NCI-H1092 treated with DMSO at 0.1 percent for 48 hours (cell line): ENCODE measurements around the gene IL17RE.
"Not testable (repeated sequence)": the region's sequence is repeated elsewhere in the genome, so short reads cannot be mapped to it uniquely, and the experiment has no call there.

Source experiments
- DNase-seq: peaks from one replicate; lab custom pipeline; 2025; lab: John Stamatoyannopoulos, UW

Gene IL17RE, protein sequence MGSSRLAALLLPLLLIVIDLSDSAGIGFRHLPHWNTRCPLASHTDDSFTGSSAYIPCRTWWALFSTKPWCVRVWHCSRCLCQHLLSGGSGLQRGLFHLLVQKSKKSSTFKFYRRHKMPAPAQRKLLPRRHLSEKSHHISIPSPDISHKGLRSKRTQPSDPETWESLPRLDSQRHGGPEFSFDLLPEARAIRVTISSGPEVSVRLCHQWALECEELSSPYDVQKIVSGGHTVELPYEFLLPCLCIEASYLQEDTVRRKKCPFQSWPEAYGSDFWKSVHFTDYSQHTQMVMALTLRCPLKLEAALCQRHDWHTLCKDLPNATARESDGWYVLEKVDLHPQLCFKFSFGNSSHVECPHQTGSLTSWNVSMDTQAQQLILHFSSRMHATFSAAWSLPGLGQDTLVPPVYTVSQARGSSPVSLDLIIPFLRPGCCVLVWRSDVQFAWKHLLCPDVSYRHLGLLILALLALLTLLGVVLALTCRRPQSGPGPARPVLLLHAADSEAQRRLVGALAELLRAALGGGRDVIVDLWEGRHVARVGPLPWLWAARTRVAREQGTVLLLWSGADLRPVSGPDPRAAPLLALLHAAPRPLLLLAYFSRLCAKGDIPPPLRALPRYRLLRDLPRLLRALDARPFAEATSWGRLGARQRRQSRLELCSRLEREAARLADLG

GRCh38 chr3:9902372-9903237 is at the start of gene IL17RE:
Gene IL17RE (plus strand): TSS chr3:9902848. CDS start chr3:9902933, 85 bp downstream.
- DNase-seq = no peak

DNA sequence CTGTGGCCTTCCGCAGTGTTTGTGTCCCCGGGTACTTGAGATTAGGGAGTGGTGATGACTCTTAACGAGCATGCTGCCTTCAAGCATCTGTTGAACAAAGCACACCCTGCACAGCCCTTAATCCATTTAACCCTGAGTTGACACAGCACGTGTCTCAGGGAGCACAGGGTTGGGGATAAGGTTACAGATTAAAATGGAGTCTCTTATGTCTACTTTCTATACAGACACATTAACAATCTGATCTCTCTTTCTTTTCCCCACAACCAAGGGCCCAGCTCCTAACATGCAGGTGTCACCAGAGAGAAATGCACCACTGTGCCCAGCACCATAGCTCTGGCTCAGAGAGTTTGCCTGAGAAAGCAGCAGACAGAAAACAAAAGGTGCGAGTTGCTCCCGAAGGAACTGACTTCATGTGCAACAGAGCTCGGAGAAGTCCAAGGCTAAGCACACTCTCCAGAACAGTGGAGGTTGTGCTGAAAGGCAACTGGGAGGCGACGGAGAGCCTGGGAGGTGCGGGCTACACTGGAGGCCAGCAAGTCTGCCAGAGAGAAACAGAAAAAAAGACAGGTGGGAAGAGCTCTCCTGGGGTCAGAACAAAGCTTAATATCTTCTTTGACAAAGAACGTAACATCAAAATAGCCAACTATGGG is 48.2 kb upstream of the IL17RE start:
- not testable (repeated sequence) for DNase-seq

- DNase-seq = no peak
Measured at GRCh38 chr3:9855594-9855993, 47.1 kb upstream of the IL17RE start.

DNA sequence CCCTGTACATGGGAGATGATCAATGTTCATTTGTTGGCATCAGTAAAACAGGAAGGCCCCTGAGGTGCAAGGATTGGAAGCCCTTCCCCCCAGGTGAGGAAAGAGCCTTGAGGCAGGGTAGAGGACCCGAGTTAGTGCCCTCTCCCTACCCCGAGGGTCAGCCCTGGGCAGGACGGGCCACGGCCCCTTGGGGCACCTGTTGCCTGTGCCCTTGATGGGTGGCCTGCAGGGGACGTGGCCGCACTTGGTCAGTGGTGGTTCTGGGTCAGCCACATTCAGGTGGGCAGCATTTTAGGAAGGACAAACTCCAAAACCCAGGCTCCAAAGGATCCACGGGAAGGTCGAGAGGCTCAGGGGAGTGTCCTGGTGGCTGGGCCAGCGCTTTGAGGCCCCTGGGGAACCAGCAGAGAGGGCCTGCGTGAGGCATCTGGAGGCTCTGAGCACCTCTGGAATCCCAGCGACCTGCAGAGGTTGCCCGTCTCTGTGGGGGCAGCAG is 43.1 kb upstream of the IL17RE start:
- no peak for DNase-seq

GRCh38 chr3:9861201-9861600 is 41.4 kb upstream of the IL17RE start:
- no peak for DNase-seq

GRCh38 chr3:9861626-9862130 is 41.0 kb upstream of the IL17RE start:
- no peak for DNase-seq

GRCh38 chr3:9862391-9863057 is 40.1 kb upstream of the IL17RE start:
- DNase-seq = no peak

DNA sequence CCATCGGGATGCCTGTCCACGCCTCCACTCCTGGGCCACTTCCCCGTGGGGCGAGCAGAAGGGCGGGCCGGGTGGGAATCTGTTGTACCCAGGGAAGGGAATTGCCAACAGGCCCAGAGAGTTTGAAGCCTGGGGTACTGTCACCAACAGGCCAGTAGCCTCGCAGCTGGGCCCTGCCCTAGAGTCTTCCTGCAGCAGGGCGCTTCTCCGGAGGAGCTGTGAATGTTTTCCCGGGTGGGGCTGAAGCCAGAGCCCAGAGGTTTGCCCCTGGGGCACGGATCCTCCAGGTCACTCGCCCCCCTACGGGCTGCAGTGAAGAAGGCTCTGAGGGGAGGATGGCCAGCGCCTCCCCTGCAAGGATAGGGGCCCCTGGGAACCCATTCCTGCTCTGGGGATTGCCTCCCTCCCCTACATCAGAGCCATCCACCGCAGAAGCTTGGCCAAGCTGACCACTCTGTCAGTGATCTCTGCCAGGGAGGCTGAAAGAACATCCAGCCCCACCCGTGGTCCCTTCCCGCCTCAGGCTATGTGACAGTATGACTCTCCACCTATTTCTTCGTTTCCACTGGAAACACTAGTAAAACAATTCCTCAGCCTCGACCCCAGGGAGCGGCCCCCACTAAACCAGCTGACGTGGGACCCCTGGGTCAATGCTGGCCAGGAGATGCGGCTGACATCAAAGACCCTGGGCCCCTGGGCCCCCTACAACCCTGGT is 39.4 kb upstream of the IL17RE start:
- no peak for DNase-seq

GRCh38 chr3:9864200-9864927 is 38.3 kb upstream of the IL17RE start:
- peak; percentile 80 for DNase-seq

GRCh38 chr3:9865125-9865637 is 37.5 kb upstream of the IL17RE start:
- not testable (repeated sequence) for DNase-seq

GRCh38 chr3:9866639-9867038 is 36.0 kb upstream of the IL17RE start:
- no peak for DNase-seq

GRCh38 chr3:9867106-9867505 is 35.5 kb upstream of the IL17RE start:
- DNase-seq = no peak

DNA sequence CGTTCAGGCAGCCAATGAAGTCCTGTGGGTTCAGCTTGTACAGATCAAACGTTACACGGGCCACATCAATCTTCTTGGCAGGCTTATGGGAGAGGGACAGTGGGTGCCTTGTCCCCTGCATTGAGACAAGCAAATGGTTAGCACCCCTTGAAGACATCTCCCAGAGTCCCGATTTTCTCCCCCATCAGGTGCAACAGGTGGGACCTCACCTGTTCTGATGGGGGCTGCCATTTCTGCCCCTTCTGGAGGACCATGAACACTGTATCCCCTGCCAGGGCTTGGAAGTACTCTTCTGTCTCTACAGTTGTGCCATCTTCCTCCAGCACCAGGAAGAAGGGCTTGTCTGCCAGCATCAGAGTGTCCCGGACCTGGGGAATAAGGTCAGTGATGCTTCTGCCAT is 32.7 kb upstream of the IL17RE start:
- no peak for DNase-seq

- DNase-seq = no peak
Measured at GRCh38 chr3:9870978-9871377, 31.7 kb upstream of the IL17RE start.

DNA sequence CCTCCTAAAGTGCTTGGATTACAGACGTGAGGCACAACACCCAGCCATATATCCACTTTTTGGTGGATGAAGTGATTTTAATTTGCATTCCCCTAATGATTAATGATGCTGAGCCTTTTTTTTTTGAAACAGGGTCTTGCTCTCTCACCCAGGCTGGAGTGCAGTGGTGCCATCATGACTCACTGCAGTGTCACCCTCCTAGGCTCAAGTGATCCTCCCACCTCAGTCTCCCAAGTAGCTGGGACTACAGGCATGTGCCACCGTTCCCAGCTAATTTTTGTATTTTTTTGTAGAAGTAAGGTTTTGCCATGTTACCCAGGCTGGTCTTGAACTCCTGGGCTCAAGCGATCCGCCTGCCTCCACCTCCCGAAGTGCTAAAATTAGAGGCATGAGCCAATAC is 30.6 kb upstream of the IL17RE start:
- not testable (repeated sequence) for DNase-seq

GRCh38 chr3:9875448-9875847 is 27.2 kb upstream of the IL17RE start:
- DNase-seq = peak; percentile 76

GRCh38 chr3:9876255-9876654 is 26.4 kb upstream of the IL17RE start:
- DNase-seq = not testable (repeated sequence)

- no peak for DNase-seq
Measured at GRCh38 chr3:9876991-9877390, 25.7 kb upstream of the IL17RE start.

DNA sequence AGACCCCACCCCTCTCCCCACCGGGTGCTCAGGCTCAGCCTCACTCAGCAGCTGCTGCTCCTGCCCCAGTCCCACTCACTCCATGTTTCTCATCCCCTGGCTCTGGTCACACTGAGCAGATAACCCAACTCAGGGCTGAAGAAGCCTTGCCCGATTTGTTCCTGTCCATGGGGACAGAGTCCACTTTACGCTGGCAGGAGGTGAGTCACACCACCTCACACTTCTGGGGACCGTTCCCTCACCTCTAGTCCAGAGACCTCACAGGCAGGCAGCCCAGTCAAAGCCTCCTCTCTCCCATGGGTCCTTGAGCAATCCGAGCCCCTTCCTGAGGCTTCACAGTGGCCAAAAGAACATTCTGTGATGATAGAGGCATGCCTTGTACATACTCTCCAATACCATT is 23.9 kb upstream of the IL17RE start:
- no peak for DNase-seq
